ENCODE measurements around the gene SIRT5.

DNA sequence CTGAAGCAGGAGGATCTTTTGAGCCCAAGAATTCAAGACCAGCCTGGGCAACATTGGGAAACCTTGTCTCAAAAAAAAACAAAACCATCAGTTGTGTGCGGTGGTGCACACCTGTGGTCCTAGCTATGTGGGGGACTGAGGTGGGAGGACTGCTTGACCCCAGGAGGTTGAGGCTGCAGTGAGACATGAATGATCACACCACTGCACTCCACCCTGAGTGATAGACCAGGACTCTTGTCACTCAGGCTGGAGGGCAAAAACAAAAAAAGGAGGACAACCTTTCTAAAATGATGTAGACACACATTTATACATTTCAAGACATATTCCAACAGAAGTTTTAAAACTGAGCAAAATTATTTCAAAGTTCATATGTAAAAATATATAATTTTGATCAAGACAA, 85.9 kb downstream of the SIRT5 start:
- no peak for TF ChIP-seq GATA3 (IDR thresholded peaks at IDR 0.05; ENCODE audit: low read depth, low read length)
- no peak for TF ChIP-seq GATA2 (IDR thresholded peaks at IDR 0.05; ENCODE audit: low read depth, low read length)

Data from SH-SY5Y (cell line).